NB4 (cell line): ENCODE results near the gene LRRC32.

Experiments used
- DNase-seq: peaks from one replicate; pipeline ENCODE4 v3.0.0; 2010; ENCODE audit warnings: low read depth
- H3K4me3 ChIP-seq: one replicate; pipeline ENCODE4 v1.5.1; 2011; ENCODE audit warnings: mild to moderate bottlenecking, low read depth, low read length, moderate library complexity
- MYC ChIP-seq: IDR thresholded peaks from 2 replicates; pipeline ENCODE4 v1.6.1; 2011; ENCODE audit warnings: low read depth, low read length
- POLR2A ChIP-seq: IDR thresholded peaks from 2 replicates; pipeline ENCODE4 v1.6.1; 2011; ENCODE audit warnings: mild to moderate bottlenecking; ENCODE audit not compliant: insufficient read length; ENCODE audit errors: extremely low read depth
- TF ChIP-seq, protein P1 (sequence below): IDR thresholded peaks from one replicate; pipeline ENCODE4 v1.5.1; 2012; ENCODE audit warnings: low read depth, low read length
- TF ChIP-seq, protein P2 (sequence below): IDR thresholded peaks from 2 replicates; pipeline ENCODE4 v1.6.1; 2011; ENCODE audit warnings: low read depth, low read length

Gene LRRC32

DNA sequence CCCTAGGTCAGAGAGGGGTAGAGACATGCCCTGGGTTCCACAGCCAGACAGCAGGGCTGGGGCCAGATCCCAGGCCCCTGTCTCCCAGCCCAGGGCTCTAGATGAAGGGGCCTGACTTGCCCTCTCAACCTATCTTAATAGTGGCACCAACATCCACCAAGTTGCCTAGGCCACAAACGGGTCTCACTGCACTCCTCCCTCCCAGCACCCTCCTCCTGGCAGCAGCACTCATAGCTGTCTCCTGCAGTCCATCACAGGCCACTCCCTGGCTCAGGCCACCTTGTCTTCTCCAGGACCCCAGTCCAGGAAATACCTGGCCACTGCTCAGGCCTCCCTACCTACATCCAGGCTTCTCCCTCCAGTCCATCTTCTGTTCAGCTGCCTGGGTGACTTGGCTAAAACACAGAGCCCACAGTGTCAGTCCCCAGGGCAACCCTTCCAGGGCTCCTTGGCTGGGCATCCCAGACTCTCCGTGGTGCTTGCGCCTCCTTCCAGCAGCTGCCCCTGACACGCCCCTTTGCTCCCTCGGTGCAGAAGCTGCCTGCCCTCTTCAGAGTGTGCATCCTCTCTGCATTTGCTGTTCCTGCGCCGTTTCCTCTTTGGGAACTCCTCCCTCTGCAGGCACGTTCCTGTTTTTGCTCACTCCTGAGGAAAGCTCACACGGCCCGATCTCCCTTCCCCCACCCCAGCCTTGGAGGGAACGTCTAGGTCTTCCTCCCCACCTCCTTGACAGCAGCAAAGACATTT, 40.5 kb downstream of the LRRC32 start:
- TF ChIP-seq MYC (peak; percentile 22; the same call in 1 of the 2 replicates), POLR2A (no peak)
- TF ChIP-seq, protein P1, sequence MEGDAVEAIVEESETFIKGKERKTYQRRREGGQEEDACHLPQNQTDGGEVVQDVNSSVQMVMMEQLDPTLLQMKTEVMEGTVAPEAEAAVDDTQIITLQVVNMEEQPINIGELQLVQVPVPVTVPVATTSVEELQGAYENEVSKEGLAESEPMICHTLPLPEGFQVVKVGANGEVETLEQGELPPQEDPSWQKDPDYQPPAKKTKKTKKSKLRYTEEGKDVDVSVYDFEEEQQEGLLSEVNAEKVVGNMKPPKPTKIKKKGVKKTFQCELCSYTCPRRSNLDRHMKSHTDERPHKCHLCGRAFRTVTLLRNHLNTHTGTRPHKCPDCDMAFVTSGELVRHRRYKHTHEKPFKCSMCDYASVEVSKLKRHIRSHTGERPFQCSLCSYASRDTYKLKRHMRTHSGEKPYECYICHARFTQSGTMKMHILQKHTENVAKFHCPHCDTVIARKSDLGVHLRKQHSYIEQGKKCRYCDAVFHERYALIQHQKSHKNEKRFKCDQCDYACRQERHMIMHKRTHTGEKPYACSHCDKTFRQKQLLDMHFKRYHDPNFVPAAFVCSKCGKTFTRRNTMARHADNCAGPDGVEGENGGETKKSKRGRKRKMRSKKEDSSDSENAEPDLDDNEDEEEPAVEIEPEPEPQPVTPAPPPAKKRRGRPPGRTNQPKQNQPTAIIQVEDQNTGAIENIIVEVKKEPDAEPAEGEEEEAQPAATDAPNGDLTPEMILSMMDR, result no peak
- TF ChIP-seq, protein P2, sequence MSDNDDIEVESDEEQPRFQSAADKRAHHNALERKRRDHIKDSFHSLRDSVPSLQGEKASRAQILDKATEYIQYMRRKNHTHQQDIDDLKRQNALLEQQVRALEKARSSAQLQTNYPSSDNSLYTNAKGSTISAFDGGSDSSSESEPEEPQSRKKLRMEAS, result peak; percentile 58
- H3K4me3 ChIP-seq, result no peak overlapping the region
- peak; percentile 88 for DNase-seq

DNA sequence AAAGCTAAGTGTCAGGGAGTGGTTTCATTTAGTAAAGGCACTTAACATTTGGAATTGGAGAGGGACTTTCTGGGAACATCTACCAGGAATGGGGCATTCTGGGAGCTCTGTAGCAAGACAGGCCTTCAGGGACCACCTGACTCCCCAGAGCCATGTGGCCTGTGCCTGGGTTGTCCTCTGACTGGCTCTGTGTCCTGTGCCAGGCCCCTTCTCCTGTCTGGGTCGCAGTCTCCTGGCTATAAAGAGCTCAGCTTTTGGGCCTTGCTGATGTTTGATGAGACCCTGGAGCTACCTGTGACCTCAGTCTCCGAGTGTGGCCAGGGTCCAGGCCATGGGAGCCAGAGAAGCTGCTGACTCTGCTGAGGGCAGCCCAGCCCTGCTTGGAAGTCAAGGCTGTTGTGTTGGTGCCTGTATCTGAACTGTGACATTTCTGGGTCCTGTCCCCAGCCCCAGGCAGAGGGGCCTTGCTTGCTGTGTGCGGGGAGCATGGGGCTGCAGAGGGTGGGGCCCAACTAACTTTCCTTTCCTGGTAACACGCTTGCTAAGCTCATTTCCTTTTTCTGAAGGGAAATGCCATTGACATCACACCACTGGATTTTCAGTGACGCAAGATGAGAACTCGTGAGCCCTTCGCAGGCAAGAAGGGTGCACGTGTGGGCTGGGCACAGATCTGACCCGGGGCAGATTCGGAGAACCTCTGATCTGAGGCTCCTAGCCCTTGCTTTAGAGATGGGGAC, 41.3 kb downstream of the LRRC32 start:
- no peak for TF ChIP-seq POLR2A
- TF ChIP-seq MYC, result peak; percentile 68
- TF ChIP-seq, protein P2, result peak; percentile 79
- TF ChIP-seq, protein P1, result no peak
- peak; percentile 86 for DNase-seq
- no peak overlapping the region for H3K4me3 ChIP-seq

DNA sequence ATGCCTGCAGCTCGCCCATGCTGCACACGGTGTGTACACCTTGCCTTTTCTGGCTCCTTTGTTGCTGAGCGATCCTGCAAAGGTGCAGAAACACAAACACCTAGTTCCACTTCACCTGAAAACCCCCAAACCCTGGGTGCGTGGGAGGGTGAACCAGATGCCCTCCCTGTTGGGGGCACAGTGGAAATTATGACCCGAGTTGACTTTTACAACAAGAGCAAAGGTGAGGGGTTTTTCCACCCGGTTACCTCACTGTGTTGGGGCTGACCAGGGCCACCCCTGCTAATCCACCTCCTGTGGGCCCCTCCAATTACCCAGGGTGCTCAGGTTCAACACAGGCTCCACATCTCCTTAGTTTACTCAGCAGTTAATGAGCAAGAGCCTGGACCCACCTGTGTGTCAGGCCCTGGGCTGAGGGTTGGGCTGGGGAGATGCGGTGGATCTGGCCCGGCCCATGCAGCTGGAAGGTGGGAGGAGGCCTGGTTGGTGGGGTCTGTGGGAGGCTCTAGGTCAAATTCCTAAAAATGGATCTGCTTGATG, 42.1 kb downstream of the LRRC32 start:
- TF ChIP-seq, protein P2, result no peak
- TF ChIP-seq MYC (no peak), POLR2A (no peak)
- TF ChIP-seq, protein P1, result no peak
- no peak for DNase-seq
- H3K4me3 ChIP-seq, result no peak overlapping the region

DNA sequence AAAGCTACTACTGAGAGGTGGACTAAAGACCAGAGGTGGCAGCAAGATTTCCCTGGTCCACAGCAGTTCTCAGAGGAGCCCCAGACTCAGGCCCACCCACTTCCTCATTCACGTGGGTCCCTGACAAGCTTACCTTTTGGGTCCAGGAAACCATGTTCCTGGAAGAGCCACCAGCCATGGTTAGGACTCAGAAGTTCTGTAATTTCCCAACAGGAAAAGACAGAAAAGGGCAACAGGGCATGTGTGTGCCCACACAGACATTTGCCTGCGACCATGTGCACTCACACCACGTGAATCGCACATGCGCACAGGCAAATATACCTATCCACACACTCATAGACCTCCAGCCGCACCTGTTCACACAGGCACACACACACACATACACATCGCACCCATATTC, 42.9 kb downstream of the LRRC32 start:
- no peak overlapping the region for H3K4me3 ChIP-seq
- peak; percentile 40 for DNase-seq
- TF ChIP-seq, protein P1, result no peak
- TF ChIP-seq MYC, result no peak
- TF ChIP-seq, protein P2, result no peak

DNA sequence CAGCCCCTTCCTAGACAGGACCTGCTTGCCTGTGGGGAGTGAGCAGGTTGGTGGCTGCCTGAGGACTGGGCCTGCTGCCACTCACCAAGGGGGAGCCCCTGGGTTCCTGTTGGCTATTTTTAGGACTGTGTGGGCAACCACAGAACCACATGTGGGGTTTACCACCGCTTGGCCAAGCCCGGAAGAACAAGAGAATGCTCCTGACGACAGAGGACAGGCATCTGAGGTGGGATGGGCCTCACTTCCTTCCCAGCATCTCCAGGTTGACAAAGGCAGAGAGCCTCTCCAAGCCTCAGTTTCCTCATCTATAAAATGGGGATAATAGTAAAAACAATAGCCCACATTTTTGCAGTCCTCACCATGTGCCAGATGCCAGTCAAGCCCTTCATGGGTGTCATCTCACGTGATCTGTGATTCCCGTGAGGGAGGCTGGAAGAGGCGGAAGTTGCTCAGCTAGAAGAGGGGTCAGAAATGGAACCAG, 43.6 kb downstream of the LRRC32 start:
- peak; percentile 96 for DNase-seq
- TF ChIP-seq, protein P1, result no peak
- TF ChIP-seq, protein P2, result peak; percentile 80
- TF ChIP-seq POLR2A, result no peak
- peak; percentile 82 for TF ChIP-seq MYC
- no peak overlapping the region for H3K4me3 ChIP-seq
